ENCODE data around the gene MKKS.

GRCh38 chr20:10385850-10386544 lies 48.0 kb downstream of the MKKS start:
- TF ChIP-seq EZH2phosphoT487 (IDR thresholded peaks at IDR 0.05; ENCODE audit: borderline replicate concordance) (no peak), CTCF (IDR thresholded peaks at IDR 0.05 in 2 of 3, conservative IDR thresholded peaks at IDR 0.05 in 1 of 3; ENCODE audit: borderline replicate concordance in 1 of 3, insufficient read depth in 1 of 3, low read depth in 2 of 3, low read length in 2 of 3) (no peak), JUND (IDR thresholded peaks at IDR 0.05) (no peak), CEBPB (IDR thresholded peaks at IDR 0.05; ENCODE audit: low read depth) (no peak), RAD21 (IDR thresholded peaks at IDR 0.05; ENCODE audit: low read depth) (no peak), POLR2A (IDR thresholded peaks at IDR 0.05; ENCODE audit: borderline replicate concordance, extremely low read depth, insufficient read depth, insufficient read length) (no peak), MAX (IDR thresholded peaks at IDR 0.05) (no peak), EGR1 (IDR thresholded peaks at IDR 0.05; ENCODE audit: low read depth) (no peak), POLR2AphosphoS5 (IDR thresholded peaks at IDR 0.05; ENCODE audit: low read depth, low read length) (no peak), REST (IDR thresholded peaks at IDR 0.05; ENCODE audit: low read depth) (no peak), ZFX (IDR thresholded peaks at IDR 0.05) (no peak), ZBTB33 (IDR thresholded peaks at IDR 0.05; ENCODE audit: extremely low read depth, insufficient replicate concordance, low read length) (no peak), SRF (IDR thresholded peaks at IDR 0.05; ENCODE audit: low read depth) (no peak)

Measured in HCT116 (cell line).